Measurements from ENCODE around the gene AHDC1. TPM values are rescaled to one million over a fixed set of nuclear protein-coding genes. Genes with fewer than 3 reads are reported as not detected.

The AHDC1 gene
- total and polyA plus RNA-seq, 2 donors (not counting 1 experiment from before 2014, with no cell fraction given): 4.2 to 6.9 TPM

- DNase-seq (ENCODE audit: low read depth in 2 of 2): no peak
- Histone ChIP-seq H3K4me2 (ENCODE audit: extremely low read depth, insufficient read depth, low read length) (peak overlapping the region; percentile 44), H3K4me3 (replicated peaks in 1 of 4; ENCODE audit: control extremely low read depth in 1 of 4, insufficient read depth in 1 of 4, low read depth in 3 of 4, low read length in 4 of 4) (no peak overlapping the region), H3K27me3 (ENCODE audit: control insufficient read depth, insufficient read depth, low read length) (no peaks in the 10 kb centered on the region), H3K4me1 (ENCODE audit: control insufficient read depth, extremely low read depth, insufficient read depth, low read length) (peaks cover 77% of the 10 kb centered on the region), H3K9ac (ENCODE audit: insufficient read depth, low read length) (no peak overlapping the region), H2AFZ (ENCODE audit: low read length) (no peak overlapping the region), H3K79me2 (ENCODE audit: control insufficient read depth, insufficient read depth, low read length) (peaks cover 46% of the 10 kb centered on the region), H3K9me3 (ENCODE audit: control insufficient read depth, insufficient read depth, low read depth, low read length) (no peaks in the 10 kb centered on the region), H3K36me3 (ENCODE audit: control insufficient read depth, insufficient read depth, low read length) (no peaks in the 10 kb centered on the region), H3K27ac (ENCODE audit: insufficient read depth, low read length) (no peak overlapping the region), H4K20me1 (ENCODE audit: control insufficient read depth, extremely low read depth, insufficient read depth, low read length) (no peaks in the 10 kb centered on the region)
- TF ChIP-seq CTCF (conservative IDR thresholded peaks at IDR 0.05 in 1 of 2, IDR thresholded peaks at IDR 0.05 in 1 of 2; ENCODE audit: low read depth in 1 of 2, low read length in 2 of 2) (no peak), EZH2 (IDR thresholded peaks at IDR 0.05; ENCODE audit: low read length, missing control alignments) (no peak)
Observed at GRCh38 chr1:27566462-27567145, 37.3 kb downstream of the AHDC1 start.

- H3K36me3 ChIP-seq (ENCODE audit: control insufficient read depth, insufficient read depth, low read length): no peaks in the 10 kb centered on the region
- no peaks in the 10 kb centered on the region for H4K20me1 ChIP-seq (ENCODE audit: control insufficient read depth, extremely low read depth, insufficient read depth, low read length)
- H2AFZ ChIP-seq (ENCODE audit: low read length): no peak overlapping the region
- no peak for DNase-seq (ENCODE audit: low read depth in 2 of 2)
- peaks cover 42% of the 10 kb centered on the region for H3K79me2 ChIP-seq (ENCODE audit: control insufficient read depth, insufficient read depth, low read length)
- no peaks in the 10 kb centered on the region for H3K9me3 ChIP-seq (ENCODE audit: control insufficient read depth, insufficient read depth, low read depth, low read length)
- H3K4me2 ChIP-seq (ENCODE audit: extremely low read depth, insufficient read depth, low read length): peak overlapping the region; percentile 75
- TF ChIP-seq CTCF (conservative IDR thresholded peaks at IDR 0.05 in 1 of 2, IDR thresholded peaks at IDR 0.05 in 1 of 2; ENCODE audit: low read depth in 1 of 2, low read length in 2 of 2) (no peak), EZH2 (IDR thresholded peaks at IDR 0.05; ENCODE audit: low read length, missing control alignments) (no peak)
- no peak overlapping the region for H3K9ac ChIP-seq (ENCODE audit: insufficient read depth, low read length)
- H3K27ac ChIP-seq (ENCODE audit: insufficient read depth, low read length): peak overlapping the region; percentile 47
- H3K4me3 ChIP-seq (replicated peaks in 1 of 4; ENCODE audit: control extremely low read depth in 1 of 4, insufficient read depth in 1 of 4, low read depth in 3 of 4, low read length in 4 of 4): no peak overlapping the region
- peaks cover 80% of the 10 kb centered on the region for H3K4me1 ChIP-seq (ENCODE audit: control insufficient read depth, extremely low read depth, insufficient read depth, low read length)
- H3K27me3 ChIP-seq (ENCODE audit: control insufficient read depth, insufficient read depth, low read length): no peaks in the 10 kb centered on the region
Observed at GRCh38 chr1:27564710-27565649, 39.0 kb downstream of the AHDC1 start.

Measured in fibroblast of lung (primary cell).